T-helper 22 cell (primary cell): ENCODE data around the gene FAM241B.
A peak's percentile ranks its signal among the peaks of the same experiment; 100 is the strongest.

Experiments used
- DNase-seq: peaks from one replicate; pipeline ENCODE4 v3.0.0-alpha.2; 2020; ENCODE audit warnings: low read depth

FAM241B gene

DNA sequence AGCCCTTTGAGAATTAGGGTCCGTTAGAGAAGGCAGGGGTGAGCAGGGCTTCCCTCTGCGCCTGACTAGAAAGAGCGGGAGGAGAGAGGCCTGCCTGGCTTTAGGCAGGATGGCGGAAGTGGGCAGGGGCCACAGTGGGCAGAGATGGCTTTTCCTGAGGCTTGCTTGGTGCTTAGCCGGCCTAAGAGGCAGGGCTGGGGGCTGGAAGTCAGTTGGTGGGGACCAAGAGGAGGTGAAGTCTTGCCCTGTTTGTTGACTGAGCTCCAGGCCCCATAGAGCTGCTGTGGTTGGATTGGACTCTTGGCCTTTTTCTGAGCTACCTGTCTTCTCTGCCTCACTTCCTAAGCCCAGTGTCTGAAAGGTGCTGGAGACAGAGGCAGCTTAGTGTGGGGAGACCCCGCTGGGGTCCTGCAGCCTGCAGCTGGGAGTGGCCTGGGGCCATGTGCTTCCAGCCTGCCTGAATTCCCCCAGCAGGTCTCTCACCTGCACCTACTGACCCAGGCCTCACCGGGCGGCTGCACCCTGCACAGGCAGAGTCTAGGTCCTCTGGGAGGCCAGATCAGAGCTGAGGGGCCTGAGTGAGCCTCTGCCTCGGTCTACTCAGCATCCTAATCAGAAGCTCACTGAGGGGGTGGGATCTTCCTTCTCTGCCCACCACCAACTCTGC, 4.8 kb downstream of the FAM241B start:
- DNase-seq, result no peak

DNA sequence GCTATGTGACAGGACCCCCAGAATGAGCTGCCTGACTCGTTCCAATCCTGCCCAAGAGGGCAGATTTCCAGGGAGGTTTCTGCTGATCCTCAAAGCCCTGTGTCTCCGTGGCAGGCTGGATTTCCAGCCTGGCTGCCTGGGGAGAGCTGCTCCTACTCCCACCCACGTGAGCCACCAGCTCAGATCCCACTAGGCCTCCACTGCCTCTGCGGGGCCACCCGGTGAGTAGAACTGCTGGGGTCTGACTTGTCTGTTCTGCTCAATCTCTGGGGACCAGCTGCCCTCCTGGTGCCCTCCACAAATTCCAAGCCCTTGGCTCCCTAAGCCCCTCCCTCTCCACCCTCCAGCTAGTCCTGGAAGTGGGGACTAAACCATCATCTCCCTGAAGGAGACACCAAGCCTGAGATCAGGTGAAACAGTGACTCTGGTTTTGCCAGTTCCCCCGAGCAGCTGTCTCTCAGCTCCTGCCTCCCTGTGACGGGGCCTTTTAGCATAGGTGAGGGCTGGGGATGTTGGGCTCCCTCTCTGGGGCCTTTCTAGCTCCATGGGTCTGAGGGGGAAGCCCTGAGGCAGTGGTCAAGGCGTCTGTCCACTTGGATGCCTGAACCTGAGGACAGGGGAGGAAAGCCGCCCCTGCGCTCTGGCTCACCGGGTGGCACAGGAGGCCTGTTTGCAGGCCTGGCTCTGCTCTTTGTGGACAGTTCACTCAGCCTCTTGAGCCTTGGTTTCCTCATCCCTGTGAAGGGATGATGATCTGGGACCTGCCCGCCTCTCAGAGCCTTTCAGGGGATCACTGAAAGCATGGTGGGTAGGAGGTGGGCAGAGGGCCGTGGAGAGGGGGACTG, 5.6 kb downstream of the FAM241B start:
- no peak for DNase-seq

DNA sequence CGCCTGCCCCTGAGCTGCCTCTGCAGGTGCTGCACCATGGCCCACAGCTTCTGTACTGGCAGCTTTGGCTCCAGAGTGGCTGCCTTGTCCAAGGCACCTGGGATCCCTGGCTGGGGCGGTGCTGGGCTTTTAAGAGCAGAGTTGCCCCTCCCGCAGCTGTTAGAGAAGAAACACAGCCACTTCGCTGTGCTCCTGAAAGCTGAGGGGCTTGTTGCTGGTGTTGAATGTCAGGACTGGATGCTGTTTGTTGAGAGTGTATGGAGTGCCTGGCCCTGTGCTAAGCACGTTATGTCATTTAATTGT, 6.2 kb downstream of the FAM241B start:
- DNase-seq, result no peak

DNA sequence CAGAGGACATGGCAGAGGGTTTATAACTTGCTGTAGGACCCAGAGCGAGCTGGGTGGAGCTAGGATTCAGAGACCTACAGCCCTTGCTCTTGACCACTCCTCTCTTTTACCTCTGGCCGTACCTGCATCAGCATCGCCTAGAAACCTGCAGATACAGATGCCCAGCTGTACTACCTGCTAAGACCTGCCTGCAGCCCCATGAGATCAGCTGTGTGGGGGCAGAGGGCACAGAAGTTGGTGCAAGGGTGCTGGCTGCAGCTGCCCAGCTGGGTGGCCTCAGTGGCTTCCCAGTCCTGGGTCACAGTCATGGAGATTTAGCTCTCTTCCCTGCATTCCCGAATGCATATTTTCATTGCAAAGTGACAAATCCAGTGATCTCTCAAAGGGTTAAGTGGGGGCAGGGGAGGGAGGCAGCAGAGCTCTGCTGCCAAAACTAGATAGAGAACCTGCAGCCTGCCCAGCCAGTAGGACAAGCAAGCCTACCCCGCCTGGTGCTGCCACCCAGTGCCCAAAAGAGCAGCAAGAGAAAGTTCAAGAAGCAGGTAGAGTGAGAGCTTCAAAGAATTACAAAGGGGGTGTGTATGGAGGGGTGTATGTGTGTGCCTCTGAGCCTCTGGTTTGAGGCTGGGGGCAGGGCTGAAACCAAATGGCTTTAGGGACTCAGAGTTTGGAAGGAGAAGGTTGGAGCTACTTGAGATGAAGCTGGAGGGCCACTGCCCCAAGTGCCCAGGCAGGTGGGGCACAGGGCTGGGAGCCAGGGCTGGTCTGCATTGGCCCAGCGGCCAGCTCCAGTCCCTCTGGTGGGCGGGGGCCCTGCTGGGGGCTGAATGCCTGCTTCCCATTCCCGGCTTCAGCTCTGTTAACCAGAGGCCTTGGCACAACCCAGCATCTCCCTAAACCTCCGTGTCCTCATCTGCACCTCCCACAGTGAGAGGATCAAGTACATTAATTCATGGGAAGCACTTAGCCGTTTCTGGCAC, 6.9 kb downstream of the FAM241B start:
- no peak for DNase-seq

DNA sequence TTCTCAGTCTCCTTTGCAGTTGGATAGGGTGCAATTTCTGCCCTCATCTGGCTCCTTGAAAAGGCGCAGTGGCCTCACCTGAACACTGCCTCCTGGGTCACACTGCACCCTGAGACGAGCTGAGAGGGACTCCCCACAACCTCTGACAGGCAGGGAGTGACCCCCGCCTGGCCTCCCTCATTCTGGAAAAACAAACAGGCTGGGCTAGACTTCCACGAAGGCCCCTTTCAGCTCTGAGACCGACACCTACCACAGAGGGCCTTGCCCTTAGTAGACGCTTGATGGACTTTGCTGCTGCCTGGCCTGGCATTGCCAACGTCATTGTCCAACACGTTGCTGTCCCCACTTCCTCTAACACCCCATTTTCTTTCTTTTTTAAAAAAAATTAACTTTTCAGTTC, 8.6 kb downstream of the FAM241B start:
- no peak for DNase-seq

DNA sequence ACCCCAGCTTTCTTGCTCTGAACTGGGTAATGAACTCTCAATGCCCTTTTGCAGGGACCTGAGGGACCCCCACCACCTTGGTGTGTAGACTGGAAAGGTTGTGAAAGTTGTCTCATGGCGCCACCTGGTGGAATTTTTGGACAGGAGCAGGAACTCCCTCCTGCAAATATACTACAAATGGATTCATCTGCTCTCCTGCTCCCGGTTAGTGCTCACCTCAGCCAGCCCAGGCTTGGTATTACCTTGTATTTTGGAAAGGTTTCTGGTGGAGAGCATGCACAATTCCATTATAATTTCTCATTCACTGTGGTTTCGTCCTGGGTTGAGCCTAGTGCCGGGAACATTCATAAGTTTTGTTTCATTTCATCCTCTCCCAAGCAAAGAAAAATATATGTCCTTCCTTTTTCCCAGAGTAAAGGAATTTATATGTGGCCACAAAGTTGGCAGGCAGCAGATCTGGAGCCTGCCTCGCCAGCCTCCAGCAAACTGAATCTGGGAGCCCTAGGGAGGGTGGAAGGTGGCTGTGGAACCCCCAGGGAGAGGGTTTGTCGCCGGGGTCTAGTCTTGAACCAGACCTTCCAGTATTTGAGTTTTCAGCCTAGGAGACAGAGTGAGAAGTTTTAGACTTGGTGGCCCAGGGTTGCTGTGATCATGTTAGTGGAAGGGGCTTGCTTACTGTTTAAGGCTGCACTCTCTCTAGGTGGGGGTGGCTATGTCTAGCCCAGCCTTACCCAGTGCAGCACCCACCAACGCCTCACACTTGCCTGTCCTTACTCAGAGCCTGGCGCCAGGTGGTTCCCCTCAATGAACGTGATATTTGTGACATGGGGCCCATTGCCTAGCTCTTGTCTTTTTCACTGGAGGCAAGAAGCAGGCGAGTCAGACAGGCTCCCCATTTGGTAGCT, 9.5 kb downstream of the FAM241B start:
- peak; percentile 41 for DNase-seq

DNA sequence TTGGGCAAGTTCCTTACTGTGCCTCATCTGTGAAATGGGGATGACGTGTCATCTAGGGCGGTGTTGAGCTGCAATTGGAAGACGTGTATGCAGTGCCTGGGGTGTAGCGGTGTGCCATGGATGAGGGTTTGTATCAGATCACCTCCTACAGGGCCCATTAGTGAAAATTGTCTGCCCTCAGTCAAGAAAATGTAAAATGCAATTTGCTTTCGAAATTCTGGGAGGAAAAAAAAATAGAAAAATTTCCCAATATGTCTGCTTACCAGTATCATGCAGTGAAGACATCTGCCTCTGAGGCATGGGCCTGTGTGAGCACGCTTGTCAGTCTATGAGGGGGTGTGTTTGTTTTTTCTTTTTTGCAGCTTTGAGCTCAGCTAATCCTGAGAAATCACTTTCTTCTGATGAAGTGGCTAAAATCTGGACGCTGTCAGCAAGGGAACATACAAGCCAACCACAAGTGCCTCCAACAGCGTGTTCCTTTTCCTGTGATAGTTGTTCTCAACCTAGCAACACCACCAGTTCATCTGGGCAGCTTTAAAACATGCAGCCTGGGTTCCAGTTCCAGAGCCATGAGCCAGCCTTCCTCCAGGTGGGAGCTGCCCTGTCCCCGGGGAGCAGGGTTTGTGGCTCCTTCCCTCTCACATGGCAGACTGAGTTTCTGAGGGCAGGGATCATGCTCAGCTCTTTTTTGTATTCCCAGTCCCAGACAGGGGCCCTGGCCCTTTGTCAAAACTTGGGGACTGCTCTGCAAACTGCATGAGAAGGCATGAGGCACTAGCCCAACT, 10.3 kb downstream of the FAM241B start:
- DNase-seq, result no peak

DNA sequence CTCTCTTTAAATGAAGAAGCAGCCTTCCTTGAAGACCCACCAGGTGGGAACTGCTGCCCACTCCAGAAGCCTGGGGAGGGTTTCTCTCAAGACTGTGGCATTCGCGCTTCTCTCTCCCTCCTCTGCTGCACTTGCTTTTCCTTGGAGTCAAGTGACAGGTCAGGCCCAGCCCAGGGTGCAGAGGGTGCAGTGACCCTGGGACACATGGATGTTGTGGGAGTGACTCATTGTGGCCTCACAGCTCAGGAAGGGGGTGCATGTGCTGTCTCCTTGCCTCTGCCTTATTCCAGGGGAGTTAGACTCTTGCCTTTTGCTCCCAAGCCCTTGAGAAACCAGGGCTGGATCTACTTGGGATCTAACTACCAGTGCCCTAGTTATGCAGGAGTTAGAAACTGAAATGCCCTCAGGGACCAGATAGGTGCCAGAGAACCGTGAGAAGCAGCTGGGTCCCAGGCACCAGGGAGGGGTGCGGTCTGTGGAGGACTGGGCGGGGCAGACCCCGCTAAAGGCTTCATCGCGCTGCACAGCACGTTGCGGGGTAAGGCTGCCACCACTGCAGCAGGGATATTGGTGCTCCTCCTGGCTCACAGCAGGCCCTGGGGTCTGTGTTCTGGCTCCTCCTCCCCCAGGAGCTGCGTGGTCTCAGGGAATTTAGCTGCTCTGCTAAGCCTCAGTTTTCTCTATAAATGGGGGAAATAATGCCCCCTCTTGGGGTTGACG, 11.4 kb downstream of the FAM241B start:
- DNase-seq, result no peak

DNA sequence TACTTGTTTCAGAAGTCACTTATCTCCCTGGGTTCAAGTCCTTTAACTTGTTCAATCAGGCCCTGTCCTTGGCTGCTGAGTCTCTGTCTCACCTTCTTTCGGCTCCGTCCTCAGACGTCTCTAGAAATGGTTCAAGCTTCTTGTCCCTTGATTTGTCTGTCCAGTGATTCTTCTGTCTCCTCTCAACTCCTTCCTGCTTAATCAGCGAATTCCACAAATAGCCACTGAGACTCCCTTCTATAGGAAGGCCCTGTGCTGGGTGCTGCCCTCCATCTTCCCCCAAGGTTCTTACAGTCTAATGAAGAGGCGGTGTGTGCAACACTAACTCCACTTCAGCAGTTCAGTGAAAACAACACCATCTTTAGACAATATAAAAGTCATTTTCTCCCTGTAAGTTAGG, 12.7 kb downstream of the FAM241B start:
- DNase-seq, result no peak

DNA sequence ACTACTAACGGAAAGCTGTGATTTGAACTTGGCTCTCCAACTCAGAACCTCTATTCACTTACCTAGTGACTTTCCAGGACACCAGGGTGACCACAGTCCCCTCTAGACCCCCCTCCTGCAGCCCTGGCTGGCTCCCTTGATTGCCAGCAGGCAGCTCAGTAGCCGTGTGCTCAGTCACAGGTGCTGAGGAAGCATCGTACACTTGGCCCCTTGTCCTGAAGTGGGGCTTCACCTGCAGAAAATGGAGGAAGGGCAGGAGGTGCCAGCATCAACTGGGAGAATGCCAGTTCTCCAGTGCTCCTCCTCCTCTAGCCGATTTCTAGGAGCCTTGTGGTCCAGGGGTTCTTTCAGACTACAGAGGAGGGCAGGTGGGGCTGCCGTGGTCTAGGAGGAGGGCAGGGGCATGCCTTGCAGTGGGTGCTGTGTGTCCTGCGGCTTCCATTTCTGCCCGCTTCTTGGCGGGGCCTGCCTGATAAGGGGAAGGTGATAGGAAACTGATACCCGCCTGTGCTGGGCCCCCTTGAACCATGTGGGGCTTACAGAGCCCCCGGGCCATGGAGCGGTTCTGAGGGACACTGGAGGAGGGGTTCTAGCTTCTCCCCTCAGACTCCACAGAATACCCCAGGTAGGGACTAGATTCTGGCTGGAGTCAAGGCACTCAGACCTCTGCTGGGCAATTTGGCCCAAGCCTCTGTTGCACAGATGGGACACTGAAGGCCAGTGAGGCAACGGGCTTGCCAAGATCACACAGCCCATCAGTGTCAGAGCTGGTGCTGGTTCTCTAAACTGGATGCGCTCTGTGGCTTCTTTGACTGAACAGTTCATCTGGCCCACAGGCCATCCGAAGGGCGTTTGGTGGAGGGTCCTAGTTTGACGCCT, 14.0 kb downstream of the FAM241B start:
- no peak for DNase-seq

DNA sequence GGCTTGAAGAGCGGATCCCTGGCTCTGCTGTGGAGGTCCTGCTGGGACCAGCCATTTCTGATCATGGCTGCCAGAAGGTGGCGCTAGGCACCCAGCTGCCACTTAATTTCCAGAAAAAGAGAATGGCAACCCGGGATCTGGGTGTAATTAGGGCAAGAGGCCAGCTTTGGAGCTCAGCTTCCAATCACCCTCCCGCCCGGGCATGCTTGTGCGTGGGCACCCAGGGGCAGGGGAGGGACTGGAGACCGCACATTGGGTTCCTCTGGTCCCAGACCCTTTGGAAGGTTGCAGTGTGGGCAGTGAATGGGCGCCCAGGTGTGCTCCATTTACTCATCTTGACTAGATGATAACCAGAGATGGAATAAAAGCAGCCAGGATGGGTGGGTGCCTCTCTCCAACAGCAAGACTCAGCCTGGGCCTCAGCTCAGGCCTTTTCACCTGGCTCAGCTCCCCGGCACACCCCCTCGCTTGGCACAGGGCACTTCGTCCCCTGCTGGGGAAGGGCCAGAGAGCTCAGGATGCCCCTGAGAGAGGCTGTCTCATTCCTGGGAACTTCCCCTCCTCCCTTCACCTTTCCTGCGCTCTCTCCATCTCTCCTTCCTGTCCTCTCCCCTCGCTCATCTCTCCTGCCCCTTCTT, 14.7 kb downstream of the FAM241B start:
- DNase-seq, result no peak

DNA sequence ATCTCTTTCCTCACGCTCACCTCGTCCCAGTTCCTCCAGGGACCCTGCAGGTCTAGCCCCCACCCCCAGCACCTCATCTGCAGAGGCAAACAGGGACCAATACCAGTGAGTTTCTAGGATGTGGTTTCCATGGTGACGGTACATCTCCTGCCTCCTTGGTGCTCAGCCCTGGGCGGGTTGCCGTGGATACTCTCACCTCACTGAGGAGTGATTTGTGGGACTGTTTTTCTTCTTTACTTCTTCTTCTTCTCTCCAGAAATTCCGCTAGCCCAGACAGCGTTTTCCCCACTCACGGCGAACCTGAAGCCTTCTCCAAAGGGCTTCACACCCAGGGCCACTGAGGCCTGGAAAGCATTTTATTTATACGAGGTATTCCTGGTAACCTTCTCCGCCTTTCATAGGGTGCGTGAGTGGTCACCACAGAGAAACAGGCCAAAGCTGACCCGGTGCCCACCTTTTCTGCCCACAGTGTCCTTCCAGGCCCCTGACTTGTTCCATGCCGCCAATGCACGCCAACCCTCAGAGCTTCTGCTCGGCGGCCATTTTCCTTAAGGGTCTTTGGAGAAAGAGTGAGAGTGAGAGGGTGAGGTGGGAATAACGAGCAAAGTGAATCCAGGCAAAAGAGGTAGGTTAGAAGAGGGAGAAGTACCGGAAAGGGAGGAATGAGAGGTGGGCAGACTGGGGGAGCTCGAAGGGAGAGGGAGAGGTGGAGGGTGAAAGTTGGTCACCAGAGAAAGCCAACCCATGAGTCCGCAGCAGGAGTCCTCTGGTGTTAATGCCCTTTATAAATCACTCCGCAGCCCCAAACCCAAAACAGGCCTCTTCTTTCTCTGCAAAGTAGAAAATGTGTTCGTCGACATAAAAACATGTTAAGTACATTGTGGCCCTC, 15.5 kb downstream of the FAM241B start:
- no peak for DNase-seq

DNA sequence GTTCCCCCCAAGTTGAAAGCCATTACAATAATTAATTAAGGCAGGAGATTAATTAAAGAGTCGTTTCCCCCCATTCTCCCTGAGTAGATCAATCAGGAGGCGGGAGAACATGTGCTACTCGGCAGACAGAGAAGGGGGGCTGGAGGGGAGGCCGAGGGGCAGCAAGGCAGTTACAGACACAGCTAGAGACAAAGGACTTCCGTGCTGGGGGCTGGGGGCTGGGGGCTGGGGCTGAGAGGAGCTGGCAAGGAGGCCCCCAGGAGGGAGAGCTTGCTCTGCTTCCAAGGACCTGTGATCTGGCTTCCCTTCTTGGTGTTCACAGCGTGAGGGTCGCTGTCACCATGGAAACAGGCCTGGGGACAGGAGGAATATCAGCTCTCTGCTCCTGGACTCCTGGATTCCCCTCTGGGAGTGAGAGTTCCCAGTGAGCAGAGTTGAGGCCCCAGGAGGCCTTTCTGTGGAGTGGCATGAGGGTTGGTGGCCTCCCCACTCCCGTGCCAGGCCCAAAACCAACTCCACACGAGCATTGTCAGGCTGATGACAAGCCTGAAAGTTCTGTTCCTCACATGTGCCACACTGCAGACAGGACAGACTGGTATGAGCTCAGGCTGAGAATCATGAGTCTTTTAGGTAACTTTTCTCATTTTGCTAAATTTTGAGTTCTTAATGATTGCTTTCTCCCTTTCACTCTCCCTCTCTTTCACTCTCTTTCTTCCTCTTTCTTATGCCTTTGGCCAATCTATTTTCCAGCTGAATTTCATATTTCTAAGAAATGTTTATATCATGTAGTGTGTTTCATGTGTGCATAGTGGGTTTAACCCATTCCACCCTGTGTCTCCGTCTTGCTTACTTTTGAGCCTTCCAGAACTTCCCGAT, 16.4 kb downstream of the FAM241B start:
- no peak for DNase-seq

DNA sequence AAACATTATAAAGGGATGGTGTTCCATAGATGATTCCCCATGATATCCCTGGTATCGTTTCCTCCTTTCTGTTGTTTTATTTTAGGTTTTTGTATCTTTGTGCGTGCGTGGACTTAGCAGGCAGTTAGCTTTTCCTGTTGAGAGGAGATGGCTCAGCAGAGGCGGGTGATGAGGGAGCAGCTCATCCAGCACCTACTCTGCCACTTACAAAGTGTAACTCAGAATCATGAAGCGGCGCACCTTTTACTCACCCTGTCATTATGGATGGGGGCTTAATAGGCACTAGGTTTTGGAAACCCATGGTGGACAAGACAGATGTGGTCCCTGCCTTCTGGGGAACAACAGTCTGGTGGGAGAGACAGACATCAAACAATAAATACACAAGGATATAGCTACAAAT, 17.1 kb downstream of the FAM241B start:
- DNase-seq, result no peak

DNA sequence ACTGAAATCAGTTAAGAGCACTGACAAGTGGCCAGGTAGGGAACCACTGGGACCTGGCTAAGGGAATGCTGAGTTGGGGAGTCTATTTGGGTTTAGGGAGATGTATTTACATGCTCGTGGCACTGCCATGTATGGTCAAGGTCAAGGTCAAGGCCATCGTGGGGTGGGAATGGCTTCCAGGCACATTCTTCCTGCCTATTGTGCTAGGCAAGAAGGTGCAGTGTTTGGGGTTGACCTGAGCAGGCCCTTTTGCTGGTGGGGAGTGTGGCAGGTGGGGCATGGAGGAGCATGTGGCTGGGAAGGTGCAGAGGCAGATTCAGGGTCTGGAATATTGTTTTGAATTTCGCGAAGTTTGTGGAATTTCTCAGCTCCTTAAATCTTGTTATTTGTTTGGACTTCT, 17.8 kb downstream of the FAM241B start:
- DNase-seq, result no peak

DNA sequence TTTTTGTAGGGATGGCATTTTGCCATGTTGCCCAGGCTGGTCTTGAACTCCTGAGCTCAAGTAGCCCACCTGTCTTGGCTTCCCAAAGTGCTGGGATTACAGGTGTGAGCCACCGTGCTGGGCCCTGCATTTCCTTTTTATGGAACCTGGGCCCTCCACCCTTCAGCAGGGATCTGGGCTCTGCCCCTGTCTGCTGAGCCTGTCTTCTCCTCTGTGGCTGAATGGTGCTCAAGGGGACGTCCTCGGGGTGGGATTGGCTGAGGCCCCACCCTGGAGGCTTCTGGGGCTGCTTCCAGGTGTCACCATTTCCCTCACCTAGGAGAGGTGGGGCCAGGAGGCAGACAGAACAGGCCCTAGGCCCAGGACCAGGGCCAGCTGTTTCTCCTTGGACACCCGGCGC, 18.4 kb downstream of the FAM241B start:
- no peak for DNase-seq
